GM21381 (cell line): Measurements from ENCODE around the gene CST4.
"Not testable (repeated sequence)": the region's sequence is repeated elsewhere in the genome, so short reads cannot be mapped to it uniquely, and the experiment has no call there.

ENCODE experiments used
- ATAC-seq: cut with Tn5 transposase; IDR thresholded peaks from one replicate; pipeline ENCODE4 v1.9.1; 2021; ENCODE audit warnings: mild to moderate bottlenecking, moderate library complexity; ENCODE audit not compliant: unreplicated experiment

The CST4 gene

DNA sequence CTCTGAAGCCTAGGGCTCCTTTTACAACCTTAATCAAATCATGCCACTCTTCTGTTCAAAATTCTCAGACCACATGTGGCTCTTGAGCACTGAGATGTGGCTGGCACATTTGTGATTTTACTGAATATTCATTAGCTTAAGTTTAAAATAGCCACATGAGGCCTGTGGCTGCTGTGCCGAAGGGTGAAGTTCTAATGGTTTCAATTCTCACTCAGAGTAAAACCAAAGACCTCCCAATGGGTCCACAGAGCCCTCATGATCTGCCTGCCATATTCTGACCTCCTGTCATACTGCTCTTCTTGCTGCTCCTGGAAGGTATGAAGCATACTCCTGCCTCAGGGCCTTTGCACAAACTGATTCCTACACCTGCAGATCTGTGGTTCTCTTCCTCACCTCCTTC lies 43.3 kb downstream of the CST4 start:
- ATAC-seq: no peak

DNA sequence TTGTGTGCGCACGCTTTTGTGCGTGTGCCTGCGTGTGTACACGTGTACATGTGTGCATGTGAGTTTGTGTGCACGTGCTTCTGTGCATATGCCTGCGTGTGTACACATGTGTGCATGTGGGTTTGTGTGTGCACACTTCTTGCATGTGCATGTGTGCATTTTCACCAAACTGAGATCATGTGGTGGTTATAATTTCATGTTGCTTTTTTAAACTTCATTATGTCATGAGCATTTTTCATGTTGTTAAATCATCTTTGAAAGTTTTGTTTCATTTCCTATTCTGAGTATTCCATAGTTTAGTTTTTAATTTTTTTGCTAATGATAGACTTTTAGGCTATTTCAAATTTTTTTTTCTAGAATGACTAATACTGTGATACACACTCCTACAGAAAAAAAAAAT lies 44.7 kb downstream of the CST4 start:
- no peak for ATAC-seq

DNA sequence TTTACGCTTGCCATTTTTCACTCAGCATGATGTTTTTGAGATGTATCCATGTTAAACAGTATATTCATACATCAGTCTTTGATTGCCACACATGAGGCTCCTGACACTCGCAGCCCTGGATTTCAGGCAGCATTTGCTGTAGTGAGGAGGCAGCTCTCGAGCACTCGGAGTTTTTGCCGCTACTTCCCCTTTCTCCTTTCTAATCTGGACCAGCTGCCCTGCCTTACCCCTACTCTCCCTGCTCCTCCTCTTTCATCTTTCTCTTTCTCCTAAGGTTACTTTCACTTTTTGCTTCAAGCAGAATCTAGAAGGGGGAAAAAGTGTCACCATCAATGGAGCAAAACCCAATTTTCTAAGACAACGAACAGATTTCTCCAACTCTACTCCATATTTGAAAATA lies 45.2 kb downstream of the CST4 start:
- ATAC-seq: no peak

DNA sequence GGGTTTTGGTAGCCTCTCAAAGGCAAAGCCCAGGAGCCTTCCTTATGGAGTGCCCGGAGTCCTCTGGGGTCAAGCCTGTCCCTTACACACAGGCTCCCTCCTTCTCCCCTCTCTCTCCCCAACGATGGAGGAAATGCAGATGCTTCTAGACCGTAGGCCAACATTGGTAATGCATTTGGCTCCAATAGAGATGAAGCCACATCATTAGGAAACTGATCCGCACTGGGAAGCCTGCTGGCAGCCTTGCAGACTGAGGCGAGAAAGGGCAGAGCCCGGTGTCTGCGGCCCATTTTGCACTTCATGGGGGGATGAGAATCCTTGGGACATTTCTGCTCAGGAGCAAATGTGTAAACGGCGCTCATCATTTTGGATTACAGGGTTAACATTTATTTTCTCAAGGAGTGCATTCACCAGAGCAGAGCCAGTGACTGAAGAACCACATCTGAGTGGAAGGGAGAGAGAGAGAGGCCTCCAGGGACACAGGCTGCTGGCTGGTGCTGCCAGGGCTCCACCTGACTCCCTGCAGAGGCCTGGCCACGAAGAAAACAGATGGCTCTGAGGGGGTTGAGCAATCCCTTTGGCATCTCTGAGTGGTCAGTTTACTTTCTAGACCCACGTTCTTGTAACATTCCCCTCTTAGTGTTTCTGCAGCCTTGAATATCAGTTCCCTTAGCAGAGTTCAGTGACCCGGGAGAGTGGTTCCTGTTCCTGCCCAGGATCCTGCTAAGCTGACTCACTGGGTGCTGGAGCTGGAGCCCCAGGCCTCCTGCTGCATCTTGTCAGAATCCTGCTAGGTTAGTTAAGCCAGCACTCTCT lies 46.7 kb downstream of the CST4 start:
- ATAC-seq: no peak

DNA sequence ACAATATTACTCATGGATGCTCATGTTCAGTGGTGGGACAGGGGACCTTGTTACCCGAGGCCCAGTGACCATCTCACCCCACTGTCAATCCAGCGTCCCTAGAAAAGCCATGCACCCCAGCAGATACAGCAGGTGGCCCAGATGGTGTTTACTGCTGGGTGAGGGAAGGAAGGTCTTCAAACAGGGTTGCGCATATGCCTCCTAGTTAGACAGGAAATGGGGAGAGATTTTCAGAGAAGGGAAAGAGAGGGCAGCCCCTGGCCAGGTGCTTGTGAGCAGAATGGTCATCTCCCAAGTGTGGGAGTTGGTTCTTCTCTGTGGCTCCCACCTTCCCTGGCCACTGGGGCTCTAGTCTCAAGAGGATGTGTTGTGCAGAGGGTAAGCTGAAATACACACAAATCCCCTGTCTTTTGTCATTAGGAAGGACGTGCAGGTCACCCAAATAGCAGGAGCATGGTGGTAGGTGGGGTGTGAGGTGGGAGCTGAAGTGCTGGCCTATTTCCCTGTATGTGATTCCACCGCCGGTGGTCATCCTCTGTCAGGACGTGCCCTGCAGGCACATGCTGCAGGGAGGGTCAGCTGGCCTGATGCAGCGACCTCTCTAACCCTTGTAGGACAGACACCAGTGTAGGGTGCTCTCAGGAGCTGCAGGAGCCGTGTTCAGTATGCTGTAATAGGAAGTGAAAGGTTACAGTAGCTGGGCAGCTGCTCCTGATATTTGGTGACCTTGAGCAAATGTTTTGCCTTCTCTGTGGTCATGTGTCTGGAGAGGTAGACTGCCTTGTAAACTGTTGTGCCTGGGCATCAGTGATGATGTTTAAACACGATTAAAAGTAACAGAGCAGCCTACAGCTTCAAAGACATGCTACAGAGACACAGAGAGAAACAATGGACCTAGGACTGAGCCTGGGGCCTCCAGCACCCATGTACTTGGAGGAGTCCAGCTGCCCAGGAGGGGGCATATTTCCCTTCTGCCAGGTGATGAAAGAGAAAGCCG lies 47.9 kb downstream of the CST4 start:
- ATAC-seq: no peak

DNA sequence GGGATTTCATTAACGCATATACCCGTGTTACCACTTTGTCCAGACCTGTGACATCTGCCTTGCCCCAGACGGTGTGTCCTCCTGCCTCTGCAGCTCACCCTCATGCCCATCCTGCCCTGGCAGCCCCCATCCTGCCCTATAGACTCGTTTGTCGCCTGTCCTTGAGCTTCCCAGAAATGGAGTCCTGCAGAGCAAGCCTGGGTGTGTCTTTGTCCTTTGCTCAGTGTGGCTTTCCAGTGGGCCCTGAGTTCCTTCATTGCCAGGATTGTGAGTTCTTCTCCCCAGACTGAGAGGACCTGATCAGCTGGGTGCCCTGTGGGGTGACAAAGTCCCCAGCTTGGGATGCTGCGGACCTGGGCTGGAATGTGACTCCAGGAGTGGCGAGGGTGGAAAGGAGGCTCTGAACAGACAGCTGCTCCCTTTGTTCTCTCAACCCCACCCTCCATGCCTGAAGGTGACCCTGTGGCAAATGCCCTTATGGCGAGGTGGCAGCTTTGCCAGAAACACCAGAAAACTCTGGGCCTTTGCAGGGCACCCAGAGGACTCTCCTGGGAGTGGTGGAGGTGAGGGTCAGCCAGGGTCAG lies 48.7 kb downstream of the CST4 start:
- no peak for ATAC-seq

DNA sequence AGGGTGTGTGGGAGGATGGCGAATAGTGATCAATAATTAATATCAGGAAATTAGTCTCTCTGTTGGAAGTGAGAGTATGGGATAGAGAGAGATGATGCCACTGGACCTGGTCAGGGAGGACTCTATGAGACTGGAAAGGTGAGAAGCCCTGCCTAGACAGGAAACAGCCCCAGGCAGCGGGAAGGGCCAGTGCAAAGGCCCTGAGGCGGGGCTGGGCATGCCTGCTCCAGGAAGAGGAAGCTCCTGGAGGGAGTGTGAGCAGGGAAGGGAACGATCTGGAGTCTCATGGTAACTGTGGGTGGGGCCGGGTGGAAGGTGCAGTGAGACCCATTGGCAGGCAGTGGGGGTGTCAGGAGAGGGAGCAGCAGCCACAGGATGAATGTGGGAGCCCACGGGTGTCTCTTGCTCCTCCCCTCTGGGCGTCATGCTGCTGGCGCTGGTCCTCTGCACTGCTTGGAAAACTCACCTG lies 49.3 kb downstream of the CST4 start:
- no peak for ATAC-seq

DNA sequence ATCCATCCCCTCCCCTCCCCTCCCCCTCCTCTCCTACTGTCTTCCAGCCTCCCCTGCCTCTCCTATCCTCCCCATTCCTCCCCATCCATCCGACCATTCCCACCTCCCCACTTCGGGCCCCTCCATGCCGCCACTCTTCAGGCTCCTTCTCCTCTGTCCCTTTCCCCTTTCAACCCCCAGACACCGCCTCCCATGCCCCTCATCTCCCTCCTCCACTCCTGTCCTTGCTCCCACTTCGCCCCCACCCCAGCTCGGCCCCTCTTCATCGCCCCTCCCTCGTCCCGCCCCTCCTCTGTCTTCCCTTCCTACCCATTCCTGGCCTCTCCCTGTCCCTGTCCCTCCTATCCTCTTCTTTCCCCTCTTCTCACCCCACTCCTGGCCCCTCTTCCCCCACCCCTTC lies 50.5 kb downstream of the CST4 start:
- no peak for ATAC-seq

DNA sequence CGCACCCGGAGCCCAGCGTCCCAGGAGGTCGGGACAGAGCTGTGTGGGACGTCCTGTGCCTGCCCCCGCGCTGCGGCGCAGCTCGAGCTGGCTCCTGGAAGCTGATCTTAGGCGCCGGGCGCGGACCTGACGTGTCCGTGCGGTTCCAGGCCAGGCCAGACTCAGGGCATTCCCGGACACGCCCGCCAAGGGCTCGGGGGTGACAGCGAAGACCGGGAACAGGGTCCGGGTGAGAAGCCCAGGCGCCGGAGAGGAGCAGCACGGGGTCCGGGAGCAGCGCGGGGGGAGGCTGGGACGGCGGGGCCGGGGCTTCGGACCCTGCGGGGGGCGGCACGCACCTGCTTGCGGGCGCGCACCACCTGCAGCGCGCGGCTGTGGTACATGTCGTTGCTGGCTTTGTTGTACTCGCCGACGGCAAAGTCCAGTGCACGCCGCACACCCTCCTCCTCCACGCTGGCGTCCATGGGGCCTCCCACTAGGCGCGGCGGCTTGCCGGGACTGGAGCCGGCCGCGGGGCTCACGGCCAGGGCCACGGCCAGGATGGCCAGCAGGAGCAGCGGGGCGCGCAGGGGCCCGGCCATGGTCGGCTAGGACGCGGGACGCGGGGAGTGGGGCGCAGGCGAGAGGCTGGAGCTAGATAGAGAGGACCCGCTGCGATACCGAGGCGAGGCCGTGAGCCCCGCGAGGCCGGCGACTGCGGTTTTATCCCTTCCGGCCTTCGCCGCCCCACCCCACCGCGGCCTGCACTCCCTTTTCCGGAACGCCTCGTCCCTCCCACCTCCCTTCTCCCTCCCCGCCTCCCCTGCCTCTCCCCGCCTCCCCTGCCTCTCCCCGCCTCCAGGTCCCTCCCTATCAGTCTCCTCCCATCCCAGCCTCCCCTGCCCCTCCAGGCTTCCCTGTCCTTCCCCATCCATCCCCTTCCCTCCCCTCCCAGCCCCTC lies 51.3 kb downstream of the CST4 start, which contains the start of gene CST3:
Gene CST3 (minus strand): TSS at position 674 of the 940 bp plus-strand sequence. CDS start 93 bp downstream, at position 581.
- ATAC-seq: peak; percentile 54

DNA sequence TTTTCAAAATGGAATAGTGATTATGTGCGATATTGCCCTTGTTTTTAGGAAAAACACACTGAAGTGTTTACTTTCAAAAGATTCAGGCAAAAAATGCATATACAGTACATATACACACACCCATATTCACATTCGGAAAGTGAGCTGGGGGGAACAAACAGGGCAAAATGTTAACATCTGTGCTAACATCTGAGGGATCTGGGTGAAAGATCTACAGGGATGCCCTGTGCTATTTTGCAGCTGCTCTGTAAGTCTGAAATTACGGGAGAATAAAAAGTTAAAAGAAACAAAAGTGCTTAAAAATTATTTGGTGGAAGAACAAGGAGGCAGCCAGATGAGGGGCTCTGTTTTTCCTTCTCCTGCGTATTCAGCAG lies 51.9 kb downstream of the CST4 start:
- no peak for ATAC-seq

DNA sequence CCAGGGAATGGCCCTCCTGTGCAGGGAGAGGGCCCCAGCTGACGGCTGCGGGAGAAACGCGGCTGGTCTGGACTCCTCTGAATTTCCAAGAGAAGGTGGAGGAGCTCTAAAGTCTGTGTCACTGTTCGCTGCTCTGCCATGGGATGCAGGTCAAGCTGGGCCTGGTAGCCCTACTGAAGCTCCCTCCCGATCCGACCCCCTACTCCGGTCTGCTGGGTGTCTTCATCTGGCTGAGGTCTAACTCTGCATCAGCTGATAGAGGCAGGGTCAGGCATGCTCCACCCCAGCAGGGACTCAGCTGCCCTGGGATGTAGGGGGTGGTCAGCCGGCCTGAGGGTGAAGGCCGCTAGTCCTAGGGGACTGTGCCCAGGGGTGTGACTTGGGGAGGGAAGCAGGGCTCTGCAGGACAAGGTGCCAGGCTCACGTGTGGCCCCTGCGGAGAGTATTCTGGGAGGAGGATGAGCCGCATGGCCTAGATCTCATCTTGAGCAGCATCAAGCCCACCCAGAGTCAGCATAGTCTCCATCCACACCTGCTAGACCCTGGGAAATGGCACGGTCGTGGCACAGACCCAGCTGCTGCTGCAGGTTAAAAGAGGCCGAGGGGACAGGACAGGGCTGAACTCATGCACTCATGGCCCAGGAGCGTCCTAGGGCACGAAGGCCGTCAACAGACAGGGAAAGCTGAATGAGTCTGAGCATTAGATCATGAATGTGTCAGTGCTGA lies 52.5 kb downstream of the CST4 start:
- ATAC-seq: no peak

DNA sequence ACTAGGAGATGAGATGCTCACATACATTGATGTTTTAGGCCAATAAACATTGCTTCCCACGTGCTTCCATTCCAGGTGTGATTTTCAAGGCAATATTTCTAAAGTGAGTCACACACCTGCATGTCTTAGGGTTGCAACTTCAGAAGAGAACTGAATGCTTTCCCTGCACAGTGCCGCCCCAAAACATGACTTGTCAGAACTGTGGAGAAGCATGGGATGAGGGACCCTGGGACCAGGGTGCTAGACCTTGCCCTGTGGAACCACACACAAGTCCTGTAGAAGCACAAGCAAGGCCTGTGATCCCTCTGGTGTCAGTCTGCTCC lies 53.1 kb downstream of the CST4 start:
- ATAC-seq: not testable (repeated sequence)
